Adrenal gland (tissue), 12 donors: ENCODE data around the gene U2SURP. TPM values are rescaled to one million over a fixed set of nuclear protein-coding genes. Genes with fewer than 3 reads are reported as not detected.

Source experiments
- DNase-seq, 7 donors: peaks; one replicate each; pipeline ENCODE4 v3.0.0-alpha.2; 2019 to 2020
- H3K27ac ChIP-seq, 5 donors: fragments of 200-600 bp; sonication (generic) in 4 of 5; 1 replicate in 3 of 5; 2 replicates in 2 of 5; pipeline versions ENCODE4 v1.5.1 to v1.8.0; 2016 to 2020; ENCODE audit warnings: mild to moderate bottlenecking in 1 of 5
- H3K27me3 ChIP-seq: fragments of 200-600 bp; 2 replicates; pipeline ENCODE4 v1.8.0; 2021
- H3K36me3 ChIP-seq, 2 donors: fragments of 200-600 bp; replicated peaks in 1 of 2; 1 replicate in 1 of 2; 2 replicates in 1 of 2; pipeline versions ENCODE4 v1.5.1 to v1.8.0; 2018 to 2022
- H3K4me1 ChIP-seq, 2 donors: fragments of 200-600 bp; replicated peaks in 1 of 2; 1 replicate in 1 of 2; 2 replicates in 1 of 2; pipeline versions ENCODE4 v1.5.1 to v1.8.0; 2018 to 2021
- H3K4me3 ChIP-seq, 4 donors: fragments of 200-600 bp; sonication (generic) in 3 of 4; one replicate each; pipeline ENCODE4 v1.5.1; 2016 to 2018
- H3K9me3 ChIP-seq, 3 donors: fragments of 200-600 bp; sonication (generic) in 1 of 3; replicated peaks in 1 of 3; 1 replicate in 2 of 3; 2 replicates in 1 of 3; pipeline versions ENCODE4 v1.5.1 to v1.8.0; 2016 to 2021
- POLR2A ChIP-seq, 2 donors: fragments of 450-650 bp; IDR thresholded peaks; one replicate each; pipeline ENCODE4 v1.6.1; 2017; ENCODE audit warnings: antibody characterized with exemption in 2 of 2, mild to moderate bottlenecking in 2 of 2, moderate library complexity in 1 of 2
- WGBS, 4 donors: extraction: QIAGEN DNeasy Blood & Tissue Kit in 2 of 4; methylation state at CpG; one replicate each; pipeline versions ENCODE4 v1.1.5 to v1.1.7; 2013 to 2017; 5-methylcytosine and 5-hydroxymethylcytosine counted together
- intact Hi-C, 2 donors: fragments of 100-400 bp; cut with DNase I; formaldehyde crosslinking; loops; one replicate each; pipeline versions ENCODE4 v1.14.1 to v1.15.0; 2022 to 2023
- polyA plus RNA-seq, 3 donors: library from polyadenylated mRNA; stranded (reverse); fragments of 200-250 nt in 2 of 3; fragments of 350-450 nt in 1 of 3; fragmentation: Illumina TruSeq in 1 of 3; extraction: RNeasy Lipid Tissue Mini Kit (QIAGEN cat#74804) in 1 of 3; gene quantifications; one replicate each; pipeline ENCODE4 v1.2.3, GENCODE V29; 2013 to 2014
- total RNA-seq, 9 donors: library from RNA; depleted of rRNA in 4 of 9; stranded (reverse); fragments of >200 nt in 4 of 9; fragments of 120-200 nt in 1 of 9; fragmentation: NEBNext Ultra II Directional in 1 of 9; extraction: Animal tissue kit (Norgen Biotek cat#: 25700) in 1 of 9; gene quantifications; one replicate each; pipeline versions ENCODE4 v1.1.0 to v1.2.4, GENCODE V29; 2013 to 2023
- TF ChIP-seq, protein P1 (sequence below), 6 experiments: fragments of 450-650 bp in 4 of 6; fragments of 200-600 bp in 2 of 6; sonication (generic) in 1 of 6; IDR thresholded peaks; 1 replicate in 5 of 6; 2 replicates in 1 of 6; pipeline versions ENCODE4 v1.5.1 to v1.8.0; 2016 to 2021; ENCODE audit warnings: antibody characterized with exemption in 6 of 6, mild to moderate bottlenecking in 2 of 6, moderate library complexity in 1 of 6
- donor health status: healthy with polysubstance abuse.
- donor health status: Bipolar disorder and iron deficiency.
- donor health status: DM: yes; HTN: yes; CAD: no.
- donor health status: DM: no; HTN: no; CAD: no.
- donor health status: DM: no; HTN: no; CAD: no.
- donor health status: DM: yes; HTN: yes; CAD: no.

The U2SURP gene
- total and polyA plus RNA-seq, 12 donors = 18.6 to 113 (median 56.4) TPM

DNA sequence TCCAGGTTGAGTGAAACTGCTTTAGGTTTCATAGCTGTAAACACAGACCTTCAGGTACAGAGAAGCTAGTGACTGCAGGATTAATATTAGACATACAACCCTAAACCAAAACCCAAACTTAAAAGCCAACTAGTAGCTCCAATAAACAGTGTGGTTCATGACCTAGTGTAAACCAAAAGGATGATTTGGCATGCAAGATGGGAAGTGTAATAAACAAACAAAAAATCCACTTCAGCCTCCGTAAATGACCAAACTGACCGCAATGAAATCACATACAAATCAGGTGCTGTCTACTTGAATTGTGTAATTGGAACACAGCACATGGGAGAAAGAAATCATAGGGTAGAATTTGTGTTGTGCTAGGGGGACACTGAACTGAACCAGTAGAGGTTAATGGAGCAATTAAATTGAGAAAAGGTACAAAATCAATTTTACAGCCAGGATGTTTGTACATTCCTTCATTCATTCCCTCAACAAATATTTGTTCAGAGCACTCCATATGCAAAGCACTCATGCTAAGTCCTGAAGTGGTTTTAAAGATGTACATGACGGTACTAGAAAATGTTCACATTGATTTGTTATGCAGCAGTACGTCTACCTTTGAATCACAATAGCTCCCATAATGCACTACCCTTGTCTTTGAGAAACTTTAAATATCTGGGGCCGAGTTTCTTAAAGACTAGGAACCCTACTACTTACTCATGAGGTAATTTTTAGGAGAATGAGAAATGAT, 96.8 kb downstream of the U2SURP start:
- WGBS, 4 donors = 73 to 86% (median 77%) methylated on average over 5 of the region's 5 CpGs
- Histone ChIP-seq H3K9me3 (no peaks in the 10 kb centered on the region), H3K4me3 (no peak overlapping the region), H3K27ac (no peak overlapping the region), H3K4me1 (no peaks in the 10 kb centered on the region), H3K36me3 (no peaks in the 10 kb centered on the region), H3K27me3 (peaks cover 4% of the 10 kb centered on the region)
- no peak for DNase-seq
- intact Hi-C loops = no loop called here
- TF ChIP-seq, protein P1, sequence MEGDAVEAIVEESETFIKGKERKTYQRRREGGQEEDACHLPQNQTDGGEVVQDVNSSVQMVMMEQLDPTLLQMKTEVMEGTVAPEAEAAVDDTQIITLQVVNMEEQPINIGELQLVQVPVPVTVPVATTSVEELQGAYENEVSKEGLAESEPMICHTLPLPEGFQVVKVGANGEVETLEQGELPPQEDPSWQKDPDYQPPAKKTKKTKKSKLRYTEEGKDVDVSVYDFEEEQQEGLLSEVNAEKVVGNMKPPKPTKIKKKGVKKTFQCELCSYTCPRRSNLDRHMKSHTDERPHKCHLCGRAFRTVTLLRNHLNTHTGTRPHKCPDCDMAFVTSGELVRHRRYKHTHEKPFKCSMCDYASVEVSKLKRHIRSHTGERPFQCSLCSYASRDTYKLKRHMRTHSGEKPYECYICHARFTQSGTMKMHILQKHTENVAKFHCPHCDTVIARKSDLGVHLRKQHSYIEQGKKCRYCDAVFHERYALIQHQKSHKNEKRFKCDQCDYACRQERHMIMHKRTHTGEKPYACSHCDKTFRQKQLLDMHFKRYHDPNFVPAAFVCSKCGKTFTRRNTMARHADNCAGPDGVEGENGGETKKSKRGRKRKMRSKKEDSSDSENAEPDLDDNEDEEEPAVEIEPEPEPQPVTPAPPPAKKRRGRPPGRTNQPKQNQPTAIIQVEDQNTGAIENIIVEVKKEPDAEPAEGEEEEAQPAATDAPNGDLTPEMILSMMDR (IDR thresholded peaks at IDR 0.05) = no peak
- no peak for TF ChIP-seq POLR2A (IDR thresholded peaks at IDR 0.05)

DNA sequence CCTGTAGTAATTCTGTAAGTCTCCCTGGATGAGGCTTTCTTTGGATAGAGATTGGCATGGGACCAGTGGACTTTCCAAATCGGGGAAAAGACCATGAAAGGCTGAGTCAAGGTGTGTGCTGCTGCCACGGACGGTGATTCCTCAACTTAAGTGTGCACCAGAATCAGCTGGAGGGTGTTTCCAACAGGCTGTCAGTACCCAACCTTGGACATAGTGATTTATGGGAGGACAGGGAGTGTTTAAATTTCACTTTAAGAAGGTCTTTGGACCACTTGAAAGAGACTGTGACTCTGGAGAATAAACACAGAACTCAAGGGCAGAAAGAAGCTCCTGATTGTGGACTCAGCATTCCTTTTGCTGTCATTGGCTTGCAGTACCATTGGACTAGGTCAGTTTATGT, 97.8 kb downstream of the U2SURP start:
- no peak for DNase-seq
- Histone ChIP-seq H3K36me3 (no peaks in the 10 kb centered on the region), H3K27me3 (peaks cover 4% of the 10 kb centered on the region), H3K9me3 (no peaks in the 10 kb centered on the region), H3K27ac (no peak overlapping the region), H3K4me3 (no peak overlapping the region), H3K4me1 (no peaks in the 10 kb centered on the region)
- intact Hi-C loops = no loop called here
- TF ChIP-seq, protein P1 (IDR thresholded peaks at IDR 0.05) = no peak
- TF ChIP-seq POLR2A (IDR thresholded peaks at IDR 0.05) = no peak
- WGBS, 4 donors = 51 to 77% (median 57%) methylated on average over 3 of the region's 3 CpGs

DNA sequence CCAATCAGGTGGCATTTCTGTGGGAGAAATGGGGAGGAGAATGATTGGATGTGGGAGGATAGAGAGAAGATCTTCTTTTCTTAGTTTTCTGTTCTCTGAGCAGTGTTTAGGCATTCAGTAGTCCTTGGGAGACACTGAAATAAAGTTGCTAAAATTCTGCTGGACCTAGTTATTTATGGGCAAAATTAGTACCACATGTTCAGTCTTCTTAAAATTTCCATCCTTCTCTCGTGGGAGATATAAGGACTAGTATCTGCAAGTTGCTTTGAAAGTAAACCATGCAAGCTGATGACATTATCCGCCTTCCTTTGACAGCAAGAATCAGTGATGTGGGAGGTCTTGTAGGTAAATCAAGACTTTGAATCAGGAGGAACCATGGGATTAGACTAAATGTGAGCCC, 98.3 kb downstream of the U2SURP start:
- no peaks in the 10 kb centered on the region for H3K9me3 ChIP-seq

DNA sequence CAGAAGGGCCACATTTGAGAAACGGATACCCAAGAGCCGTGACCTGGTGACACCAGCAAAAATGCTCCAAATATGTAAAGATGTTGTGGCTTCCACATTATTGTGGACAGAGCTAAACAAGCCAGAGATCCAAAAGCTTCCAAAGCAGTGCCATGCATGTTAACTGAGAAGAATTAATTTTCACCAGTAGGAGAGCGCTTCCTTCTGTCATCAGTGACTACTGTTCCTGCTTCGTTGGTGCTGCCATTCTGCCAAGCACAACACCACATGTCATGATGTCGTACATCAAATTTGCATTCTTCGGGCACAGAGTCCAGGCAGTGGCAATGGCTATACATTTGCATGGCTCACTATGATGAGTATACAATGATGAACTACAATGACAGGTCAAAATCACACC, 99.1 kb downstream of the U2SURP start:
- H3K36me3 ChIP-seq = no peaks in the 10 kb centered on the region
- no peak overlapping the region for H3K4me3 ChIP-seq
- TF ChIP-seq POLR2A (IDR thresholded peaks at IDR 0.05) = no peak
- TF ChIP-seq, protein P1 (IDR thresholded peaks at IDR 0.05) = no peak
- H3K27me3 ChIP-seq = peaks cover under 1% of the 10 kb centered on the region
- no peaks in the 10 kb centered on the region for H3K4me1 ChIP-seq
- no peak for DNase-seq
- 73 to 81% (median 79%) methylated on average over 6 of the region's 6 CpGs for WGBS, 4 donors
- no peak overlapping the region for H3K27ac ChIP-seq
- intact Hi-C loops = no loop called here
- peaks cover 0 to 7% (median 0%) of the 10 kb centered on the region in 3 donors for H3K9me3 ChIP-seq

More for the DNA sequence above, 98.3 kb downstream of the U2SURP start:
- no peaks in the 10 kb centered on the region for H3K4me1 ChIP-seq
- 76 to 91% (median 80%) methylated on average over 2 of the region's 2 CpGs for WGBS, 4 donors
- TF ChIP-seq POLR2A (IDR thresholded peaks at IDR 0.05) = no peak
- TF ChIP-seq, protein P1 (IDR thresholded peaks at IDR 0.05) = no peak
- intact Hi-C loops = no loop called here
- H3K27me3 ChIP-seq = peaks cover 4% of the 10 kb centered on the region
- H3K4me3 ChIP-seq = no peak overlapping the region
- H3K27ac ChIP-seq = no peak overlapping the region
- no peak for DNase-seq
- no peaks in the 10 kb centered on the region for H3K36me3 ChIP-seq
